Skin of body (tissue), 2 donors: Measurements from ENCODE around the gene LDLRAP1. TPM values are rescaled to one million over a fixed set of nuclear protein-coding genes. Genes with fewer than 3 reads are reported as not detected.
"Not testable (repeated sequence)": the region's sequence is repeated elsewhere in the genome, so short reads cannot be mapped to it uniquely, and the experiment has no call there.

Experiments used
- DNase-seq: peaks from one replicate; lab custom pipeline; 2025; lab: John Stamatoyannopoulos, UW
- total RNA-seq: library from RNA; depleted of rRNA; stranded (reverse); fragments of >200 nt; gene quantifications from one replicate; pipeline ENCODE4 v1.2.3, GENCODE V29; 2014

The LDLRAP1 gene
- total RNA-seq, 1 donor from 2014 or later: 6.8 TPM

DNA sequence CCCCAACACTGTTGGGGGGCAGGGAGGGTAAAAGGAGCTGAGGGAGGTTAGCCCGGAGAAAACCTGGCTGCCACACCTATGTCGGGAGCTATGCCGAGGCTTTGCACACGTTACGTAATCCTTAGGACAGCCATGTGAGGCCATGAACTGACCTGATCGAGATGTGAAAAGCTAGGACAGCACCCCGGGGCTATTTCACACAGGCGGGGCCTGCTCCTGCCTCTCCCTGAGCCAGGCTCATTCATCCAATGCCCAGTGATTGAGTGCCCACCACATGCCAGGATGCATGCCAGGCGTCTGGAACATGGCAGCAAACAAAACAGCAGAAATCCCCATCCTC is 30.2 kb downstream of the LDLRAP1 start:
- no peak for DNase-seq

DNA sequence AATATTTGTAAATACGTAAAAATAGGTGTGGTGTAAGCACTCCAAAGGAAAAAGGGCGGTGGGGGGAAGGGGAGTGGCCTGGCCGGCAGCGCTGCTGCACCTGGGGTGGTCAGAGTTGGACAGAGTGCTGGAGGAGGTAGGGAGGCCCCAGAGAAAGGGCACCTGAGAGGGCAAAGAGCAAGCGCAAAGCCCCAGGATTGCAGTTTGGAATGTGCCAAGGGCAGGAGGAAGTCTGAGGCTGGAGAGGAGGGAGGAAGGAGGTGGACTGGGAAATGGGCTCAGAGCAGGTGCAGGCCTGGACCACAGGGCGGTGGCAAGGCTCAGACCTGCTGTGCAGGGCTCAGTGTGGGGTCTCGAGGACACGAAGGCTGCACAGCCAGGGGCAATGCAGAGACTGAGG is 30.6 kb downstream of the LDLRAP1 start:
- no peak for DNase-seq

GRCh38 chr1:25575191-25575590 is 31.8 kb downstream of the LDLRAP1 start:
- no peak for DNase-seq

DNA sequence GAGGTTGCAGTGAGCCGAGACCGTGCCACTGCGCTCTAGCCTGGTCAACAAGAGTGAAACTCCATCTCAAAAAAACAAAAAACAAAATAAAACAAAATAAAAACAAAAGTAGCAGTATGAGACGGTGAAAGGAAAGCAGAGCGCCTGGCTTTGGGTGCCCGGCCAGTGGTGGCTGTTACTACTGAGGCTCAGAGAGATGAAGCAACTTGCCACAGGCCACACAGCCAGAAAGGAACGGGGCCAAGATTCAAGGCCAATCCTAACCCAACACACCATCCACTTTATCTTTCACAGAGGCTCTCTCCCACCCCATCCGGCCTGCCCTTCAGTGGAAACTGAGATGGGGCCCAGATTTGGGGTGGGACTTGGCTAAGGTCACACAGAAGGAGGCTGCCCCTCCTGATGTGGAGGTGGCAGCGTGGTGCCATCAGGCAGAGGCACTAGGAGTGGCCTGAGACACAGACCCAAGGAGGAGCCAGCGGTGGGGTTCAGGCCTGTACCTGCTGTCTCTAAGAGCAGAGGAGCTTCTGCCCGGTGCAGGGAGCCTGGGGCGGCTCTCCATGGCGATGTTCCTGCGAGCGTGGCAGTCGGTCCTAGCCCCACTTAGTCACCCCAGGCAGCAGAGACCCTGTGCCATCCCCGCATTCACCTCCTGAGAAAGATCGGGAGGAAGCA is 33.2 kb downstream of the LDLRAP1 start:
- no peak for DNase-seq

- DNase-seq: no peak
Observed at GRCh38 chr1:25577134-25577920, 33.9 kb downstream of the LDLRAP1 start.

- no peak for DNase-seq
Observed at GRCh38 chr1:25579292-25580252, 36.2 kb downstream of the LDLRAP1 start.

GRCh38 chr1:25580927-25581326 is 37.5 kb downstream of the LDLRAP1 start:
- DNase-seq: no peak

GRCh38 chr1:25581764-25582163 is 38.4 kb downstream of the LDLRAP1 start:
- no peak for DNase-seq

DNA sequence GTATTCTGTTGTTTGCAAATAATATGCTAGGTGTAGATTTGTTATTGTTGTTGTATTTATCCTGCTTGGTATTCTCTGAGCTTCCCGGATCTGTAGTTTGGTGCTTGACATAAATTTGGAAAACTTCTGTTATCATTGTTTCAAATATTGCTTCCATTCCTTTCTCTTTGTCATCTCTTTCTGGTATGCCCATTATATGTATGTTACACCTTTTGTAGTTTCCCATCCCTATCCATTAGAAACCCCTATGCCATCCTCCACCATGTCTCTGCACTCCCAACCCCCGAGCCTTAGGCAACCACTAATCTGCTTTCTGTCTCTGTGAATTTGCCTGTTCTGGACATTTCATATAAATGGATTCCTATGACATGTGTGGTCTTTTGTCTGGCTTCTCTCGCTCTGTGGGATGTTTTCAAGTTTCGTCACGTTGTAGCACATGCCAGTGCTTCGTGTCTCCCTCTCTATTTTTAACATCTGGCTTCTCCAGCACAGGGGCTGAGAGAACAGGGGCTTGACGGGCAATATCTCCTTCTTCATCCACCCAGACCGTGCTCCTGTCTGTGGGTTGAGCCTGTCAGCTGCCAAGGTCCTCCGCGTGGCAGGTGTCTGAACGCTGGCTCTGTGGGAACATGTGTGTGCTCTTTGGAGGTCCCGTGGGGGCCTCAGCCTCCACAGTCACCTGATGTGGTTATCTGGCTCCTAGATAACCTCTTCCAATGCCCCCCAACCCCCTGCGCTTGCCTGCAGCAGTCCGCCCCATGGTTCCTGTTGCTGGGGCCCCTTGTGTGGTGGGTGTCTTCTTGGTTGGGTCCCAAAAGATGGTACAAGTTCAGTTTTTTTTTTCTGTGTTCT is 40.3 kb downstream of the LDLRAP1 start:
- DNase-seq: no peak

DNA sequence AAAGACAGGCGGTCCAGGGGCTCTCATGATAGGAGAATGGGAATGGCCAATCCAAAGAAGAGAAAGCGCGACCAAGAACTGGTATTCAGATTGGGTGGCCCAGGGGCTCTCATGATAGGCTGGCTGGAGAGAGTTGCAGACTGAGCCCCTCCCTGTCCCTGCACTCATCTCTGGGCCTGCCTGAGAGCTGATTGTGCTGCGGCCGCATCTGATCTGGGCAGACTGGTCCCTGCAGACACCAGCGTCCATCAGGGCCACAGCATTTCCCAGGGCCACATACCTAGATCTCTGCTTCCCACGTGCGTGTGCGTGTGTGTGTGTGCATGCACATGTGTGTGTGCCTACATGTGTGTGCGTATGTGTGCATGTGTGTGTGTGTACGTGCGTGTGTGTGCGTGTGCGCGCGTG is 42.8 kb downstream of the LDLRAP1 start:
- no peak for DNase-seq

DNA sequence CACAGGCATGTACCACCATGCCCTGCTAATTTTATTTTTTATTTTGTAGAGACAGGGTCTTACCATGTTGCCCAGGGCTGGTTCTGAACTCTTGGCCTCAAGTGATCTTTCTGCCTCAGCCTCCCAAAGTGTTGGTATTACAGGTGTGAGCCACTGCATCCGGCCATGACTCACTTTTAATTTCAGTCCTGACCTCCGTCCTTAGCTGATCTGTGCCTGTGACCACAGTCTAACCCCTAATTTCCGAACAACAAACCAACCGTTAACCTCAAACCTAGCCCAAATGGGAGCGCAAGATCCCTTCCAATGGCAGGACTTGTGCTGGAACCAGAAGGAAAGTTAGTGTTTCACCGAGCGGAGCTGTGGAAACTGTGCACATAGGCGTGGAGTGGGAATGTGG is 43.9 kb downstream of the LDLRAP1 start:
- no peak for DNase-seq

DNA sequence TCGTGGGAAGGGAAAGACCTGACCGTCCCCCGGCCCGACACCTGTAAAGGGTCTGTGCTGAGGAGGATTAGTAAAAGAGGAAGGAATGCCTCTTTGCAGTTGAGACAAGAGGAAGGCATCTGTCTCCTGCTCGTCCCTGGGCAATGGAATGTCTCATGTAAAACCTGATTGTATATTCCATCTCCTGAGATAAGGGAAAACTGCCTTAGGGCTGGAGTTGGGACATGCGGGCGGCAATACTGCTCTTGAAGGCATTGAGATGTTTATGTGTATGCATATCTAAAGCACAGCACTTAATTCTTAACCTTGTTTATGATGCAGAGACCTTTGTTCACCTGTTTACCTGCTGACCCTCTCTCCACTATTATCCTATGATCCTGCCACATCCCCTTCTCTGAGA is 44.8 kb downstream of the LDLRAP1 start:
- not testable (repeated sequence) for DNase-seq

DNA sequence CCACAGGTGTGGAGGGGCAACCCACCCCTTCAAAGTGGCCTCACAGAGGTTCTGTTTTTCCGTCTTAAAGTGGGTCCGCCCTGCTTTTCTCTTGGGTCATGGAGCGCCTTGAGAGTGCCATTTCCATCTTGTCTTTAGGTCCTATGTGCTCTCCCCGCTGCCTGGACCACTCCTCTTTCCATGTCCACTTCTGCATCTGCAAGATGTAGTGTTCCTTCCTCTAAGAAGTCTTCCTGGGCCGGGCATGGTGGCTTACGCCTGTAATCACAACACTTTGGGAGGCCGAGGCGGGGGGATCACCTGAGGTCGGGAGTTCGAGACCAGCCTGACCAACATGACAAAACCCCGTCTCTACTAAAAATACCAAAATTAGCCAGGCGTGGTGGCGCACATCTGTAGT is 45.4 kb downstream of the LDLRAP1 start:
- not testable (repeated sequence) for DNase-seq

- no peak for DNase-seq
Observed at GRCh38 chr1:25590096-25590824, 46.9 kb downstream of the LDLRAP1 start.

DNA sequence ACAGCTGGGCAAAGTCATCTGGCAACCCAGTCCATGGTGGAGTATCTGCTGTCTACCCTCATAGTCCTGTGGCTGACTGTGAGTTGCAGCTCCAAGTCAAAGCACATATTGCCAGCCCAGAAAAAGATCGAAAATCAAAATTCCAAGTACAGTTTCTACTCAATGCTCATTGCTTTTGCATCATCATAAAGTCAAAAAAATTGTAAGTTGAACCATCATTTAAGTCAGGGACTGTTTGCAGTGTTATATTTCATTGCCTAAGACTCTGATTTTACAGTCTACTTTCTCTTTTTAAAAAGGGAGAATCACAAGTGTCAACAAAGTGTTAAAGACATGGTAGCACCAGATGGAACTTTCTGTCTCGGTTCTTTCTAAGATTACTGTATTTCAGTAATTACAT is 50.5 kb downstream of the LDLRAP1 start:
- no peak for DNase-seq

DNA sequence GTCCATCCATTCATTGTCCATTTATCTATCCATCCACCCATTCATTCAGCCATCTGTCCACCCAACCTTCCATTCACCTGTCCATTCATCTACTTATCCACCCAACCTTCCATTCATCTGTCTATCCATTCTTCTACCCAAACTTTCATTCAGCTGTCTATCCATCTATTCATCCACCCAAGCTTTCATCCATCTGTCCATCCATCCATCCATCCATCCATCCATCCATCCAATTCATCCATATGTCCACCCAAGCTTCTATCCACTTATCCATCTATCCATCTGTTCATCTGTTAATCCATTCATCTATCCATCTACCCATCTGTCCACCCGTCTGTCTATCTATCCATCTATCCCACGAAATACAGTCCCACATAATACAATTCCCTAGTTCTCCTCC is 51.6 kb downstream of the LDLRAP1 start:
- DNase-seq: no peak

DNA sequence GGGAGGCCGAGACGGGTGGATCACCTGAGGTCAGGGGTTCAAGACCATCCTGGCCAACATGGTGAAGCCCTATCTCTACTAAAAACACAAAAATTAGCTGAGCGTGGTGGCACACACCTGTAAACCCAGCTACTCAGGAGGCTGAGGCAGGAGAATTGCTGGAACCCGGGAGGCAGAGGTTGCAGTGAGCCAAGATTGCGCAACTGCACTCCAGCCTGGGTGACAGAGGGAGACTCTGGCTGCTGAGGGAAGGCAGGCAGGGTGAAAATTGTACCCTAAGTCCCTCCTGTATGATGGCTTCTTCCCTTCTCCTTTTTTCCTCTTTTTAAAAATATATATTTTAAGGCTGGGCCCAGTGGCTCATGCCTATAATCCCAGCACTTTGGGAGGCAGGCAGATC is 53.2 kb downstream of the LDLRAP1 start:
- DNase-seq: not testable (repeated sequence)

DNA sequence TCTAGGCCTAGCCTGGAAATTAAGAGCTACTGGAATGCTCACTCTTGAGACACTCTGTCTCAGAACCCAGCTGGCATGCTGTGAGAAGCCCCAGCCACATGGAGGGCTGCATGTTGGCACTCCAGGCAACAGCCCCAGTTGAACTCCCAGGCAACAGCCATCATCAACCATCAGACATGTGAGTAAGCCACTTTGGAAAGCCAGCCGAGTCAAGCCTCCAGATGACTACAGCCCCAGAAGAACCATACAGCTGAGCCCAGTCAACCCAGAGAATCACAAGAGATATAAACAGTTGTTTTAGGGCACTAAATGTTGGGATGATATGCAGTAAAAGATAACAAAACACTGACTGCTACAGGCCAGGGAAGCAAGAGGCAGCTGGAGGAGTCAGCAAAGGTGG is 55.5 kb downstream of the LDLRAP1 start:
- DNase-seq: no peak

- DNase-seq: no peak
Observed at GRCh38 chr1:25599969-25600610, 56.7 kb downstream of the LDLRAP1 start.
